ENCODE results near the gene PTPRF.

Gene PTPRF

GRCh38 chr1:43584204-43584603 lies 53.5 kb downstream of the PTPRF start:
- no peak for TF ChIP-seq CTCF (IDR thresholded peaks at IDR 0.05; ENCODE audit: low read depth, low read length, missing control alignments)
- no peak for DNase-seq (ENCODE audit: extremely low read depth, low read depth)
- no peak overlapping the region for H3K4me3 ChIP-seq (replicated peaks; ENCODE audit: low read depth, low read length)

DNA sequence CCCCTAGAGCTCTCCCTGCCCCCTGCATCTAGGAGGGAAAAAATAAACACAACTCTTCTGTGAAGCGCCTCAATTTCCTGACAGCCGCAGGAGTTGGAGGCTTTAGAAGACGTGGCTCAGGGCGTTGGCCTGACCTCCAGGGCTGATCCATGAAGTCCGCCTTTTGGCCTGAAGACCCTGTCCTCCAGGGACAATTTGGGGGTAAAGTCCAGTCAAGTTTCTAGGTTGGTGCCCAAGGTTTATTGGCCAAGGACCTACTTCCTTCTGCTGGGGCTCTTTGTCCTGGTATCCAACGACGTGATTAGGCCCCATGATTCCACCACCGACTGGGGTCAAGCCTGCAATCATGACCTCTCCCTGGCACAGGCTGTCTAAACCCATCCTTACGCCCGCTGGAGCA lies 54.9 kb downstream of the PTPRF start:
- no peak for DNase-seq (ENCODE audit: extremely low read depth, low read depth)
- no peak for TF ChIP-seq CTCF (IDR thresholded peaks at IDR 0.05; ENCODE audit: low read depth, low read length, missing control alignments)
- no peak overlapping the region for H3K4me3 ChIP-seq (replicated peaks; ENCODE audit: low read depth, low read length)

DNA sequence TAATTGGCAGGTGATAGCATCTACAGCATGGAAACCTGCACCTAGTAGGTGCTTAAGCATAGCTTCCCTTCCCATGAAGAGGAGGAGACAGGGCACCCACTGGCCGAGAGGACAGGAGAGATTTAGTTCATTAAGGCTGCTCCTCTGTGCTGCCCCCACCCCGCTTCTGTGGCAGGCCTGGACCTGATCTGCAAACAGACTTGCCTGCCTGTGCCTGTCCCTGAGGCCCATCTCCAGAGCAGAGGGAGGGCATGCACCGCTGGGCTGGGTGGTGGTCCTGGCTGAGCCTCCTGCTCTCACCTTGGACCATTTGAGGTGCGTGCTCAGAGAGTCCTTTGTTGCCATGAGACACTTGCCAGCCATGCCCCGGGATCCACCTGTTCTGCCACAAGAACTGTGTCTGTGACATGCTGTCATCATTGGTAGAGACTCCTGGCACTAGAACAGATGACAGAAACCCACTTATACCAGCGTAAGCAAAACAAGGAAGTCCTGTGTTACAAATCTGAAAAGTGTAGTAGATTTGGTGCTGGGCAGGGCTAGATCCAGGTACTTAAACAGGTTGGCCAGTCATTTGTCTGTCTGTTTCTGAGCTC lies 55.6 kb downstream of the PTPRF start:
- DNase-seq (ENCODE audit: extremely low read depth, low read depth), result no peak
- H3K4me3 ChIP-seq (replicated peaks; ENCODE audit: low read depth, low read length), result no peak overlapping the region
- TF ChIP-seq CTCF (IDR thresholded peaks at IDR 0.05; ENCODE audit: low read depth, low read length, missing control alignments), result no peak

DNA sequence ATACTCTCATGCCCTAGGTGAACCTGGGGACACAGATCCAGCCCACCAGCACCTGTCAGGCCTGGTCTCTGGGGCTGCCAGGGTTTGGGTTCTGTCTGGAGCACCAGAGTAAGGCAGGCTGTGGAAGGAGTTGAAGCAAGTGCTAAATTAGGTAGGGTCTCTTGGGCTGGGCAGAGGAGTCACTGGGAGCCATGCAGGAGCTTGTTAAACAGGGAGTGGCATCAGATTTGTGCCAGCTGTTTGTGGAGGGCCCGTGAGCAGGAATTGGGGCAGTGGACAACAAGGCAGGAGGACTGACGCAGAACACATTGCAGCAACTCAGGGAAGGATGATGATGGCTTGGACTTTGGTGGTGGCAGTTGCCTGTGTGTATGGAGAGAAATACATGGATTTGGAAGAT lies 56.3 kb downstream of the PTPRF start:
- no peak for DNase-seq (ENCODE audit: extremely low read depth, low read depth)
- TF ChIP-seq CTCF (IDR thresholded peaks at IDR 0.05; ENCODE audit: low read depth, low read length, missing control alignments), result no peak
- no peak overlapping the region for H3K4me3 ChIP-seq (replicated peaks; ENCODE audit: low read depth, low read length)

DNA sequence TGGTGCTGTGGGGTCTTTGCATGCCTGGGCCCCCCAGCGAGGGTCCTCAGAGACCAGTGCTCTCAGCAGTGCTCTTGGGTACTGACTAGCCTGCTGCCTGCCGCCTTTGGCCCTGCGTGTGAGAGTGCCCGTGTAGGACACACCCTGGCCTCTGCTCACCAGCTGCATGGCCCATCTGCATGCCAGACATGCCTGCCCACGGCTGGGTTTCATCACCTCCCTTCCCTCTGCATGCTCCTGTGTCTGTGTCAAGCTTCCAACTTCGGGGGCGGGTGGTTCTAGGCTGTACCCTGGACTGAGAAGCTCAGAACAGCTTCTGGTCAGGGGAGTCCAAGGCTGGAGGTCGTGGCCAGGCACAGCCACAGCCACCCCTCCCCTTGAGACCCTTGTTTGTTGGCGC lies 56.9 kb downstream of the PTPRF start:
- H3K4me3 ChIP-seq (replicated peaks; ENCODE audit: low read depth, low read length), result no peak overlapping the region
- DNase-seq (ENCODE audit: extremely low read depth, low read depth), result no peak
- TF ChIP-seq CTCF (IDR thresholded peaks at IDR 0.05; ENCODE audit: low read depth, low read length, missing control alignments), result no peak

DNA sequence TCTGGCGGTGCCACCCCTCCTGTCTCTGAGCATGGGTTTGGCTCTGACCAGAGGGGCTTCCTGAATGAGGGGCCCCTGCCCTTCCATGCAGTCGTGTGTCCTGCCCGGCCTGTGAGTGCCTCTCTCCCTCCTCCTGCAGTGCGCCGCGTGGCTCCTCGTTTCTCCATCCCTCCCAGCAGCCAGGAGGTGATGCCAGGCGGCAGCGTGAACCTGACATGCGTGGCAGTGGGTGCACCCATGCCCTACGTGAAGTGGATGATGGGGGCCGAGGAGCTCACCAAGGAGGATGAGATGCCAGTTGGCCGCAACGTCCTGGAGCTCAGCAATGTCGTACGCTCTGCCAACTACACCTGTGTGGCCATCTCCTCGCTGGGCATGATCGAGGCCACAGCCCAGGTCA lies 57.9 kb downstream of the PTPRF start:
- TF ChIP-seq CTCF (IDR thresholded peaks at IDR 0.05; ENCODE audit: low read depth, low read length, missing control alignments), result no peak
- no peak overlapping the region for H3K4me3 ChIP-seq (replicated peaks; ENCODE audit: low read depth, low read length)
- DNase-seq (ENCODE audit: extremely low read depth, low read depth), result no peak

GRCh38 chr1:43590388-43590925 lies 59.8 kb downstream of the PTPRF start:
- DNase-seq (ENCODE audit: extremely low read depth, low read depth), result no peak
- H3K4me3 ChIP-seq (replicated peaks; ENCODE audit: low read depth, low read length), result no peak overlapping the region
- TF ChIP-seq CTCF (IDR thresholded peaks at IDR 0.05; ENCODE audit: low read depth, low read length, missing control alignments), result peak; percentile 16

Measured in HFF-Myc (cell line).